Adrenal gland (tissue), 5 donors: Measurements from ENCODE around the gene CYB561A3.

Experiments
- POLR2A ChIP-seq, 2 donors: fragments of 450-650 bp; IDR thresholded peaks; one replicate each; pipeline ENCODE4 v1.6.1; 2017; ENCODE audit warnings: antibody characterized with exemption in 2 of 2, mild to moderate bottlenecking in 2 of 2, moderate library complexity in 1 of 2
- TF ChIP-seq, protein P1 (sequence below), 6 experiments: fragments of 450-650 bp in 4 of 6; fragments of 200-600 bp in 2 of 6; sonication (generic) in 1 of 6; IDR thresholded peaks; 1 replicate in 5 of 6; 2 replicates in 1 of 6; pipeline versions ENCODE4 v1.5.1 to v1.8.0; 2016 to 2021; ENCODE audit warnings: antibody characterized with exemption in 6 of 6, mild to moderate bottlenecking in 2 of 6, moderate library complexity in 1 of 6
- donor health status: DM: no; HTN: no; CAD: no.

DNA sequence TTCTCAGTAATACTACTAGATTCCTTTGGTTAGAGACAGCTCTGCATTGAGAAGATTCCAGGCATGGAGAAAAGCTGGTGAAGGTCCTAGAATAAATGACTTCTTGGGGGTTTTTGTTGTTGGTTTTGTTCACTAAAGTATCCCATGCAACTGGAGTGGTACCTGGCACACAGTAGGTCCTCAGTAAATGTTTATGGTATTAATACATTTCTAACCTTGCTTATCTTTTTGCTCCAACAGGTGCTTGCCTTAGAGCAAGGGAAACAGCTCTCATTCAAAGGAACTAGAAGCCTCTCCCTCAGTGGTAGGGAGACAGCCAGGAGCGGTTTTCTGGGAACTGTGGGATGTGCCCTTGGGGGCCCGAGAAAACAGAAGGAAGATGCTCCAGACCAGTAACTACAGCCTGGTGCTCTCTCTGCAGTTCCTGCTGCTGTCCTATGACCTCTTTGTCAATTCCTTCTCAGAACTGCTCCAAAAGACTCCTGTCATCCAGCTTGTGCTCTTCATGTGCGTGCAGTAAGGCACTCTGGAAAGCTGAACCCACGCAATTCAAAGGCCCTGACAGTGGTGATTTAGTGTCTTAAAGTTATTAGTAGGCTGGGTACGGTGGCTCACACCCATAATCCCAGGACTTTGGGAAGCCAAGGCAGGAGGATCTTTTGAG lies 2.5 kb upstream of the CYB561A3 start:
- TF ChIP-seq, protein P1, sequence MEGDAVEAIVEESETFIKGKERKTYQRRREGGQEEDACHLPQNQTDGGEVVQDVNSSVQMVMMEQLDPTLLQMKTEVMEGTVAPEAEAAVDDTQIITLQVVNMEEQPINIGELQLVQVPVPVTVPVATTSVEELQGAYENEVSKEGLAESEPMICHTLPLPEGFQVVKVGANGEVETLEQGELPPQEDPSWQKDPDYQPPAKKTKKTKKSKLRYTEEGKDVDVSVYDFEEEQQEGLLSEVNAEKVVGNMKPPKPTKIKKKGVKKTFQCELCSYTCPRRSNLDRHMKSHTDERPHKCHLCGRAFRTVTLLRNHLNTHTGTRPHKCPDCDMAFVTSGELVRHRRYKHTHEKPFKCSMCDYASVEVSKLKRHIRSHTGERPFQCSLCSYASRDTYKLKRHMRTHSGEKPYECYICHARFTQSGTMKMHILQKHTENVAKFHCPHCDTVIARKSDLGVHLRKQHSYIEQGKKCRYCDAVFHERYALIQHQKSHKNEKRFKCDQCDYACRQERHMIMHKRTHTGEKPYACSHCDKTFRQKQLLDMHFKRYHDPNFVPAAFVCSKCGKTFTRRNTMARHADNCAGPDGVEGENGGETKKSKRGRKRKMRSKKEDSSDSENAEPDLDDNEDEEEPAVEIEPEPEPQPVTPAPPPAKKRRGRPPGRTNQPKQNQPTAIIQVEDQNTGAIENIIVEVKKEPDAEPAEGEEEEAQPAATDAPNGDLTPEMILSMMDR (IDR thresholded peaks at IDR 0.05), result no peak
- no peak for TF ChIP-seq POLR2A (IDR thresholded peaks at IDR 0.05)
